Measurements from ENCODE around the gene HAX1.

The HAX1 gene

GRCh38 chr1:154236855-154237254 is 35.6 kb upstream of the HAX1 start:
- Histone ChIP-seq H4K20me1 (ENCODE audit: insufficient read depth) (0 out of 2 replicates have a peak, but pooled peaks cover 12% of the 10 kb centered on the region), H3K27me3 (ENCODE audit: insufficient read depth, low read depth) (no peaks in the 10 kb centered on the region), H2AFZ (ENCODE audit: low read depth) (no peak overlapping the region), H3K27ac (no peak overlapping the region), H3K9ac (no peak overlapping the region), H3K4me1 (ENCODE audit: low read depth, poor library complexity, severe bottlenecking) (peaks cover 31% of the 10 kb centered on the region), H3K36me3 (ENCODE audit: insufficient read depth) (peaks cover 78% of the 10 kb centered on the region; the same call in 1 of the 2 replicates), H3K4me2 (no peak overlapping the region), H3K4me3 (IDR thresholded peaks at IDR 0.05; ENCODE audit: insufficient read depth, low read depth, low read length) (no peak overlapping the region), H3K79me2 (ENCODE audit: insufficient read depth, low read depth) (peaks cover 75% of the 10 kb centered on the region)
- TF ChIP-seq CTCF (conservative IDR thresholded peaks at IDR 0.05; ENCODE audit: low read depth, low read length) = no peak

GRCh38 chr1:154237435-154237834 is 35.0 kb upstream of the HAX1 start:
- no peak overlapping the region for H3K4me3 ChIP-seq (IDR thresholded peaks at IDR 0.05; ENCODE audit: insufficient read depth, low read depth, low read length)
- TF ChIP-seq CTCF (conservative IDR thresholded peaks at IDR 0.05; ENCODE audit: low read depth, low read length) = no peak
- H3K79me2 ChIP-seq (ENCODE audit: insufficient read depth, low read depth) = peaks cover 74% of the 10 kb centered on the region
- no peak overlapping the region for H3K4me2 ChIP-seq
- H3K36me3 ChIP-seq (ENCODE audit: insufficient read depth) = peaks cover 83% of the 10 kb centered on the region; the same call in 1 of the 2 replicates
- peaks cover 13% of the 10 kb centered on the region; the same call in 1 of the 2 replicates for H4K20me1 ChIP-seq (ENCODE audit: insufficient read depth)
- H3K27me3 ChIP-seq (ENCODE audit: insufficient read depth, low read depth) = no peaks in the 10 kb centered on the region
- no peak overlapping the region for H2AFZ ChIP-seq (ENCODE audit: low read depth)
- peaks cover 31% of the 10 kb centered on the region for H3K4me1 ChIP-seq (ENCODE audit: low read depth, poor library complexity, severe bottlenecking)
- H3K27ac ChIP-seq = no peak overlapping the region
- H3K9ac ChIP-seq = no peak overlapping the region

- no peak overlapping the region for H3K9ac ChIP-seq
- H2AFZ ChIP-seq (ENCODE audit: low read depth) = no peak overlapping the region
- peaks cover 19% of the 10 kb centered on the region; the same call in 1 of the 2 replicates for H4K20me1 ChIP-seq (ENCODE audit: insufficient read depth)
- H3K4me2 ChIP-seq = no peak overlapping the region
- peaks cover 73% of the 10 kb centered on the region for H3K79me2 ChIP-seq (ENCODE audit: insufficient read depth, low read depth)
- peaks cover 31% of the 10 kb centered on the region for H3K4me1 ChIP-seq (ENCODE audit: low read depth, poor library complexity, severe bottlenecking)
- H3K36me3 ChIP-seq (ENCODE audit: insufficient read depth) = peaks cover 87% of the 10 kb centered on the region; the same call in 1 of the 2 replicates
- H3K27ac ChIP-seq = no peak overlapping the region
- no peak overlapping the region for H3K4me3 ChIP-seq (IDR thresholded peaks at IDR 0.05; ENCODE audit: insufficient read depth, low read depth, low read length)
- no peak for TF ChIP-seq CTCF (conservative IDR thresholded peaks at IDR 0.05; ENCODE audit: low read depth, low read length)
- no peaks in the 10 kb centered on the region for H3K27me3 ChIP-seq (ENCODE audit: insufficient read depth, low read depth)
Measured at GRCh38 chr1:154237880-154238506, 34.4 kb upstream of the HAX1 start.

- no peak overlapping the region; the same call in 1 of the 2 replicates for H3K4me2 ChIP-seq
- peaks cover 19% of the 10 kb centered on the region; the same call in 1 of the 2 replicates for H4K20me1 ChIP-seq (ENCODE audit: insufficient read depth)
- H3K4me1 ChIP-seq (ENCODE audit: low read depth, poor library complexity, severe bottlenecking) = peaks cover 31% of the 10 kb centered on the region
- peaks cover 89% of the 10 kb centered on the region; the same call in 1 of the 2 replicates for H3K36me3 ChIP-seq (ENCODE audit: insufficient read depth)
- TF ChIP-seq CTCF (conservative IDR thresholded peaks at IDR 0.05; ENCODE audit: low read depth, low read length) = no peak
- no peak overlapping the region for H3K9ac ChIP-seq
- peak overlapping the region; percentile 0; the same call in 1 of the 2 replicates for H3K27ac ChIP-seq
- peaks cover 70% of the 10 kb centered on the region for H3K79me2 ChIP-seq (ENCODE audit: insufficient read depth, low read depth)
- no peaks in the 10 kb centered on the region for H3K27me3 ChIP-seq (ENCODE audit: insufficient read depth, low read depth)
- no peak overlapping the region for H3K4me3 ChIP-seq (IDR thresholded peaks at IDR 0.05; ENCODE audit: insufficient read depth, low read depth, low read length)
- H2AFZ ChIP-seq (ENCODE audit: low read depth) = no peak overlapping the region
Measured at GRCh38 chr1:154239491-154239890, 32.9 kb upstream of the HAX1 start.
